GM12874 (cell line): Measurements from ENCODE around the gene FAIM2.

Experiments
- CTCF ChIP-seq: IDR thresholded peaks from 2 replicates; pipeline ENCODE4 v1.5.1; 2011; ENCODE audit warnings: low read depth, mild to moderate bottlenecking, control low read depth, low read length, moderate library complexity; ENCODE audit not compliant: insufficient read depth

FAIM2 gene

GRCh38 chr12:49878021-49878420 lies 25.7 kb downstream of the FAIM2 start:
- TF ChIP-seq CTCF, result no peak

- no peak for TF ChIP-seq CTCF
Measured at GRCh38 chr12:49877066-49877465, 26.6 kb downstream of the FAIM2 start.

GRCh38 chr12:49876070-49876469 lies 27.6 kb downstream of the FAIM2 start:
- TF ChIP-seq CTCF, result no peak

GRCh38 chr12:49875115-49875720 lies 28.5 kb downstream of the FAIM2 start:
- no peak for TF ChIP-seq CTCF

GRCh38 chr12:49874142-49874897 lies 29.4 kb downstream of the FAIM2 start:
- TF ChIP-seq CTCF, result no peak

- no peak for TF ChIP-seq CTCF
Measured at GRCh38 chr12:49873361-49873934, 30.3 kb downstream of the FAIM2 start.

- no peak for TF ChIP-seq CTCF
Measured at GRCh38 chr12:49872781-49873181, 30.9 kb downstream of the FAIM2 start.
